Tibial nerve (tissue), 4 donors: Measurements from ENCODE around the gene EXOSC9. TPM values are rescaled to one million over a fixed set of nuclear protein-coding genes. Genes with fewer than 3 reads are reported as not detected.
"Not testable (repeated sequence)": the region's sequence is repeated elsewhere in the genome, so short reads cannot be mapped to it uniquely, and the experiment has no call there.

Source experiments
- DNase-seq, 2 donors: peaks; one replicate each; pipeline ENCODE4 v3.0.0-alpha.2; 2019; ENCODE audit warnings: low spot score in 2 of 2
- H3K27ac ChIP-seq, 4 donors: fragments of 200-600 bp; sonication (generic) in 3 of 4; one replicate each; pipeline ENCODE4 v1.5.1; 2017 to 2019; ENCODE audit warnings: mild to moderate bottlenecking in 1 of 4
- H3K27me3 ChIP-seq, 2 donors: fragments of 200-600 bp; sonication (generic) in 1 of 2; one replicate each; pipeline versions ENCODE4 v1.5.1 to v1.6.0; 2017 to 2019
- H3K36me3 ChIP-seq, 3 donors: fragments of 200-600 bp; sonication (generic); one replicate each; pipeline ENCODE4 v1.5.1; 2018 to 2019
- H3K4me1 ChIP-seq, 4 donors: fragments of 200-600 bp; sonication (generic) in 3 of 4; one replicate each; pipeline ENCODE4 v1.5.1; 2017 to 2019
- H3K4me3 ChIP-seq, 4 donors: fragments of 200-600 bp; sonication (generic) in 3 of 4; one replicate each; pipeline ENCODE4 v1.5.1; 2017 to 2019; ENCODE audit warnings: mild to moderate bottlenecking in 1 of 4, moderate library complexity in 1 of 4
- H3K9me3 ChIP-seq, 4 donors: fragments of 200-600 bp; sonication (generic) in 3 of 4; one replicate each; pipeline ENCODE4 v1.5.1; 2017 to 2019
- CTCF ChIP-seq, 5 experiments: fragments of 200-600 bp in 3 of 5; fragments of 450-650 bp in 2 of 5; sonication (generic) in 3 of 5; IDR thresholded peaks; one replicate each; pipeline ENCODE4 v1.5.1; 2016 to 2019; ENCODE audit warnings: antibody characterized with exemption in 5 of 5, mild to moderate bottlenecking in 3 of 5, moderate library complexity in 2 of 5
- EP300 ChIP-seq, 2 donors: sonication (generic); formaldehyde crosslinking; IDR thresholded peaks; one replicate each; pipeline ENCODE4 v1.6.1; 2017; ENCODE audit warnings: antibody characterized with exemption in 2 of 2, mild to moderate bottlenecking in 1 of 2
- POLR2A ChIP-seq, 2 donors: fragments of 450-650 bp; IDR thresholded peaks; one replicate each; pipeline ENCODE4 v1.6.1; 2017; ENCODE audit warnings: antibody characterized with exemption in 2 of 2, mild to moderate bottlenecking in 2 of 2, moderate library complexity in 2 of 2
- whole genome bisulfite sequencing, 2 donors: methylation state at CpG; one replicate each; pipeline ENCODE4 v1.1.5; 2018; 5-methylcytosine and 5-hydroxymethylcytosine counted together
- total RNA-seq, 4 donors: library from RNA; depleted of rRNA; stranded (reverse); fragments of >200 nt; gene quantifications; one replicate each; pipeline ENCODE4 v1.1.0, GENCODE V29; 2016

Gene EXOSC9
- 10 to 100 TPM; 20.1 to 32.7 (median 26.6) TPM for total RNA-seq

- 0% methylated on average over 48 of the region's 48 CpGs for WGBS, 2 donors
- Histone ChIP-seq H3K27me3 (no peaks in the 10 kb centered on the region), H3K4me1 (peaks cover 0 to 52% (median 10%) of the 10 kb centered on the region in 4 donors), H3K36me3 (peaks cover 0 to 37% (median 4%) of the 10 kb centered on the region in 3 donors), H3K9me3 (no peaks in the 10 kb centered on the region), H3K4me3 (peak within 1 kb of the TSS; percentile 66 to 86 (median 81)), H3K27ac (peak within 1 kb of the TSS; percentile 85 to 98 (median 92))
- peak; percentile 75 to 79 for TF ChIP-seq POLR2A (IDR thresholded peaks at IDR 0.05)
- TF ChIP-seq EP300 (IDR thresholded peaks at IDR 0.05), result peak; percentile 80 to 98
- peak in 1 of 5 experiments; percentile 44 for TF ChIP-seq CTCF (IDR thresholded peaks at IDR 0.05)
- peak; percentile 87 to 95 for DNase-seq
These were observed at the start of gene EXOSC9 for GRCh38 chr4:121800961-121801714. Gene EXOSC9, plus strand, starts transcription at chr4:121801323. Its CDS starts 102 bp downstream, at chr4:121801425.

DNA sequence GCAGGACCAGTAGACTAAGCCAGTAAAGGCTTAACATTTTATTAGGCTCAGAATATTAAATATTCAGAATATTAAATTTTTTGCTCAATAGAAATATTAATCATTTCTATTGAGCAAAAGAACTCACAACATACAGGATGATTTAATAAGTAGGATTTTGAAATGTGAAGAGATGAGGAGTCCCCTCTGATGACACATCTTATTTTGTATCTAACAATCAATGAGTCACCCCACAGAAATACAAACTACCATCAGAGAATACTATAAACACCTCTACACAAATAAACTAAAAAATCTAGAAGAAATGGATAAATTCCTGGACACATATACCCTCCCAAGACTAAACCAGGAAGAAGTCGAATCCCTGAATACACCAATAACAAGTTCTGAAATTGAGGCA, 49.0 kb upstream of the EXOSC9 start:
- not testable (repeated sequence) for DNase-seq, H3K4me1 ChIP-seq, H3K36me3 ChIP-seq, H3K4me3 ChIP-seq, H3K9me3 ChIP-seq, H3K27me3 ChIP-seq, H3K27ac ChIP-seq
- 88 to 93% methylated on average over 1 of the region's 1 CpG for WGBS, 2 donors

DNA sequence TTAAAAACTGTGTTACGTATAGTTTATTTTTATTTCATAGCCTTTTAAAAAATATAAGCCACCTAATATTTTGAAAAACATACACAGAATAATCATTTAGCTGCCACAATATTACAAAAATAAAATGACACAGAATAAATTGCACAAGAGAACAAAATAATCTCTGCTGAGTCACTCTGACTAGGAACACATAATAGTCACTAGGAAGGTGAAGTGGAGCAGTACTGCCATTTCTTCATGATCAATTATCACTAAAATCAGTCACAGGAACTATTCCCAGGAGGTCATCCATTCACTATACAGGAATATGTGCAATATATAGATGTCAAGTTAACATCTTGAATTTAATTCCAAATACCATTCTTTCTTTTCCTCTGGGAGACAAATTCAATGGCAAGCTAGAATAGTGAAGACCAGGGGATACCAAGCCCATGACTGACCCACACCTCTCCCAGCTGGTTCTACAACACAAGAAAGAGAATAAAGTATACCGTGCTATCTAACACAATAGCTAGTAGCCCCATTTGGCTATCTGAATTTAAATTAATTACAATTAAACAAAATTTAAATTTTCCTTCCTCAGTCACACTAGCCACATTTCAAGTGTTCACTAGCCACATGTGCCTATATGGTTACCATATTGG, 42.1 kb upstream of the EXOSC9 start:
- WGBS, 2 donors, result 92 to 94% methylated on average over 2 of the region's 2 CpGs
- Histone ChIP-seq H3K4me1 (no peaks in the 10 kb centered on the region), H3K36me3 (no peaks in the 10 kb centered on the region), H3K27me3 (peaks cover 0 to 7% of the 10 kb centered on the region in 2 donors), H3K27ac (no peak overlapping the region), H3K4me3 (no peak overlapping the region), H3K9me3 (no peaks in the 10 kb centered on the region)
- no peak for DNase-seq
- TF ChIP-seq EP300 (IDR thresholded peaks at IDR 0.05), result no peak

GRCh38 chr4:121760205-121760604, 40.9 kb upstream of the EXOSC9 start:
- 52 to 56% methylated on average over 3 of the region's 3 CpGs for WGBS, 2 donors
- Histone ChIP-seq H3K4me1 (peaks cover 0 to 8% (median 0%) of the 10 kb centered on the region in 4 donors), H3K36me3 (no peaks in the 10 kb centered on the region), H3K9me3 (no peaks in the 10 kb centered on the region), H3K27me3 (peaks cover 0 to 13% of the 10 kb centered on the region in 2 donors), H3K4me3 (no peak overlapping the region), H3K27ac (no peak overlapping the region)
- no peak for DNase-seq
- TF ChIP-seq EP300 (IDR thresholded peaks at IDR 0.05) (no peak), CTCF (IDR thresholded peaks at IDR 0.05) (no peak), POLR2A (IDR thresholded peaks at IDR 0.05) (no peak)

- DNase-seq, result no peak
- 17 to 23% methylated on average over 13 to 14 of the region's 14 CpGs for WGBS, 2 donors
- H3K4me3 ChIP-seq, result peak overlapping the region; percentile 37 to 59 (median 50)
- H3K27me3 ChIP-seq, result peaks cover 0 to 27% of the 10 kb centered on the region in 2 donors
- H3K9me3 ChIP-seq, result no peaks in the 10 kb centered on the region
- H3K36me3 ChIP-seq, result no peaks in the 10 kb centered on the region
- TF ChIP-seq CTCF (IDR thresholded peaks at IDR 0.05), result no peak
- TF ChIP-seq POLR2A (IDR thresholded peaks at IDR 0.05), result no peak
- TF ChIP-seq EP300 (IDR thresholded peaks at IDR 0.05), result no peak
- peak overlapping the region in 2 of 4 donors; percentile 29 to 60 for H3K27ac ChIP-seq
- H3K4me1 ChIP-seq, result peaks cover 0 to 8% (median 0%) of the 10 kb centered on the region in 4 donors
These were observed 36.8 kb upstream of the EXOSC9 start for GRCh38 chr4:121764303-121764701.
